ENCODE results near the gene HOOK2. TPM values are rescaled to one million over a fixed set of nuclear protein-coding genes. Genes with fewer than 3 reads are reported as not detected.
A peak's percentile ranks its signal among the peaks of the same experiment; 100 is the strongest.

HOOK2 gene
- total and polyA plus RNA-seq, 9 of the 15 experiments (the other 6 are each of a cell fraction or from before 2014, with no cell fraction given) = 1.3 to 17.2 (median 9.9) TPM

DNA sequence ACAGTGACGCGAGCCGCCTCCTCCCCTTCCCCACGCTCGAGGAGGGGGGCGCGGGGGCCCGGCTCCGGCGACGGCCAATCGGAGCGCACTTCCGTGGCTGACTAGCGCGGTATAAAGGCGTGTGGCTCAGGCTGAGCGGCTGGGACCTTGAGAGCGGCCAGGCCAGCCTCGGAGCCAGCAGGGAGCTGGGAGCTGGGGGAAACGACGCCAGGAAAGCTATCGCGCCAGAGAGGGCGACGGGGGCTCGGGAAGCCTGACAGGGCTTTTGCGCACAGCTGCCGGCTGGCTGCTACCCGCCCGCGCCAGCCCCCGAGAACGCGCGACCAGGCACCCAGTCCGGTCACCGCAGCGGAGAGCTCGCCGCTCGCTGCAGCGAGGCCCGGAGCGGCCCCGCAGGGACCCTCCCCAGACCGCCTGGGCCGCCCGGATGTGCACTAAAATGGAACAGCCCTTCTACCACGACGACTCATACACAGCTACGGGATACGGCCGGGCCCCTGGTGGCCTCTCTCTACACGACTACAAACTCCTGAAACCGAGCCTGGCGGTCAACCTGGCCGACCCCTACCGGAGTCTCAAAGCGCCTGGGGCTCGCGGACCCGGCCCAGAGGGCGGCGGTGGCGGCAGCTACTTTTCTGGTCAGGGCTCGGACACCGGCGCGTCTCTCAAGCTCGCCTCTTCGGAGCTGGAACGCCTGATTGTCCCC lies 16.1 kb upstream of the HOOK2 start, which contains the start of gene JUNB (continued):
- TF ChIP-seq, protein P1, sequence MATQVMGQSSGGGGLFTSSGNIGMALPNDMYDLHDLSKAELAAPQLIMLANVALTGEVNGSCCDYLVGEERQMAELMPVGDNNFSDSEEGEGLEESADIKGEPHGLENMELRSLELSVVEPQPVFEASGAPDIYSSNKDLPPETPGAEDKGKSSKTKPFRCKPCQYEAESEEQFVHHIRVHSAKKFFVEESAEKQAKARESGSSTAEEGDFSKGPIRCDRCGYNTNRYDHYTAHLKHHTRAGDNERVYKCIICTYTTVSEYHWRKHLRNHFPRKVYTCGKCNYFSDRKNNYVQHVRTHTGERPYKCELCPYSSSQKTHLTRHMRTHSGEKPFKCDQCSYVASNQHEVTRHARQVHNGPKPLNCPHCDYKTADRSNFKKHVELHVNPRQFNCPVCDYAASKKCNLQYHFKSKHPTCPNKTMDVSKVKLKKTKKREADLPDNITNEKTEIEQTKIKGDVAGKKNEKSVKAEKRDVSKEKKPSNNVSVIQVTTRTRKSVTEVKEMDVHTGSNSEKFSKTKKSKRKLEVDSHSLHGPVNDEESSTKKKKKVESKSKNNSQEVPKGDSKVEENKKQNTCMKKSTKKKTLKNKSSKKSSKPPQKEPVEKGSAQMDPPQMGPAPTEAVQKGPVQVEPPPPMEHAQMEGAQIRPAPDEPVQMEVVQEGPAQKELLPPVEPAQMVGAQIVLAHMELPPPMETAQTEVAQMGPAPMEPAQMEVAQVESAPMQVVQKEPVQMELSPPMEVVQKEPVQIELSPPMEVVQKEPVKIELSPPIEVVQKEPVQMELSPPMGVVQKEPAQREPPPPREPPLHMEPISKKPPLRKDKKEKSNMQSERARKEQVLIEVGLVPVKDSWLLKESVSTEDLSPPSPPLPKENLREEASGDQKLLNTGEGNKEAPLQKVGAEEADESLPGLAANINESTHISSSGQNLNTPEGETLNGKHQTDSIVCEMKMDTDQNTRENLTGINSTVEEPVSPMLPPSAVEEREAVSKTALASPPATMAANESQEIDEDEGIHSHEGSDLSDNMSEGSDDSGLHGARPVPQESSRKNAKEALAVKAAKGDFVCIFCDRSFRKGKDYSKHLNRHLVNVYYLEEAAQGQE (IDR thresholded peaks at IDR 0.05; ENCODE audit: borderline replicate concordance) = no peak
- TF ChIP-seq, protein P1 (CRISPR knock-in tag; IDR thresholded peaks at IDR 0.05; ENCODE audit: low read depth) = peak; percentile 87
- TF ChIP-seq ZNF699 (CRISPR knock-in tag; IDR thresholded peaks at IDR 0.05; ENCODE audit: insufficient replicate concordance) (no peak), FOXJ3 (CRISPR knock-in tag; IDR thresholded peaks at IDR 0.05) (0 out of 2 replicates have a peak, but pooled peaks have one; percentile 34), NCOA1 (IDR thresholded peaks at IDR 0.05; ENCODE audit: low read depth) (no peak), TEAD1 (CRISPR knock-in tag; IDR thresholded peaks at IDR 0.05) (peak; percentile 6 to 31; a peak in 2 of 4 replicates), PHF8 (IDR thresholded peaks at IDR 0.05; ENCODE audit: borderline replicate concordance, low read length) (peak; percentile 84), NR2C2 (CRISPR knock-in tag; IDR thresholded peaks at IDR 0.05) (peak; percentile 73), NR2C2 (tag; IDR thresholded peaks at IDR 0.05) (no peak), E2F3 (CRISPR knock-in tag; IDR thresholded peaks at IDR 0.05) (peak; percentile 47; the same call in 1 of the 2 replicates), HEY1 (CRISPR knock-in tag; IDR thresholded peaks at IDR 0.05; ENCODE audit: borderline replicate concordance) (no peak), ZNF354B (CRISPR knock-in tag; IDR thresholded peaks at IDR 0.05) (no peak), JUNB (CRISPR knock-in tag; conservative IDR thresholded peaks at IDR 0.05) (0 out of 2 replicates have a peak, but pooled peaks have one; percentile 23), POU5F1 (IDR thresholded peaks at IDR 0.05; ENCODE audit: borderline replicate concordance, low read depth, low read length, partially characterized antibody) (no peak), ZNF639 (CRISPR knock-in tag; conservative IDR thresholded peaks at IDR 0.05 in 1 of 2, IDR thresholded peaks at IDR 0.05 in 1 of 2) (no peak; a peak in 1 of 4 replicates), MYBL2 (IDR thresholded peaks at IDR 0.05; ENCODE audit: low read depth) (no peak), MYBL2 (CRISPR knock-in tag; IDR thresholded peaks at IDR 0.05; ENCODE audit: borderline replicate concordance) (no peak), ZNF551 (CRISPR knock-in tag; IDR thresholded peaks at IDR 0.05) (no peak), ZNF75A (CRISPR knock-in tag; IDR thresholded peaks at IDR 0.05) (no peak)
